HG03469 (cell line): ENCODE measurements around the gene LRGUK.
"Not testable (repeated sequence)": the region's sequence is repeated elsewhere in the genome, so short reads cannot be mapped to it uniquely, and the experiment has no call there.

Experiments used
- ATAC-seq: cut with Tn5 transposase; IDR thresholded peaks from one replicate; pipeline ENCODE4 v1.9.1; 2021; ENCODE audit warnings: mild to moderate bottlenecking, moderate library complexity, moderate number of reproducible peaks; ENCODE audit not compliant: unreplicated experiment

LRGUK gene, protein sequence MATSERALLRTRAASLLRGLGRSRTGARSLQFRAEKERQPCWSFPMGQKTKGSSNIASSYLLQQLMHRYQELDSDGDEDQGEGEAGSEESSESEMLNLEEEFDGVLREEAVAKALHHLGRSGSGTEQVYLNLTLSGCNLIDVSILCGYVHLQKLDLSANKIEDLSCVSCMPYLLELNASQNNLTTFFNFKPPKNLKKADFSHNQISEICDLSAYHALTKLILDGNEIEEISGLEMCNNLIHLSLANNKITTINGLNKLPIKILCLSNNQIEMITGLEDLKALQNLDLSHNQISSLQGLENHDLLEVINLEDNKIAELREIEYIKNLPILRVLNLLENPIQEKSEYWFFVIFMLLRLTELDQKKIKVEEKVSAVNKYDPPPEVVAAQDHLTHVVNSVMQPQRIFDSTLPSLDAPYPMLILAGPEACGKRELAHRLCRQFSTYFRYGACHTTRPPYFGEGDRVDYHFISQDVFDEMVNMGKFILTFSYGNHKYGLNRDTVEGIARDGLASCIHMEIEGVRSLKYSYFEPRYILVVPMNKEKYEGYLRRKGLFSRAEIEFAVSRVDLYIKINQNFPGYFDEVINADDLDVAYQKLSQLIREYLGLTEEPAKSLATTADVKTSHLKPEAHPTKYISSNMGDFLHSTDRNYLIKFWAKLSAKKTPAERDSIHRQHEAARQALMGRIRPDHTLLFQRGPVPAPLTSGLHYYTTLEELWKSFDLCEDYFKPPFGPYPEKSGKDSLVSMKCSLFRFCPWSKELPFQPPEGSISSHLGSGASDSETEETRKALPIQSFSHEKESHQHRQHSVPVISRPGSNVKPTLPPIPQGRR

DNA sequence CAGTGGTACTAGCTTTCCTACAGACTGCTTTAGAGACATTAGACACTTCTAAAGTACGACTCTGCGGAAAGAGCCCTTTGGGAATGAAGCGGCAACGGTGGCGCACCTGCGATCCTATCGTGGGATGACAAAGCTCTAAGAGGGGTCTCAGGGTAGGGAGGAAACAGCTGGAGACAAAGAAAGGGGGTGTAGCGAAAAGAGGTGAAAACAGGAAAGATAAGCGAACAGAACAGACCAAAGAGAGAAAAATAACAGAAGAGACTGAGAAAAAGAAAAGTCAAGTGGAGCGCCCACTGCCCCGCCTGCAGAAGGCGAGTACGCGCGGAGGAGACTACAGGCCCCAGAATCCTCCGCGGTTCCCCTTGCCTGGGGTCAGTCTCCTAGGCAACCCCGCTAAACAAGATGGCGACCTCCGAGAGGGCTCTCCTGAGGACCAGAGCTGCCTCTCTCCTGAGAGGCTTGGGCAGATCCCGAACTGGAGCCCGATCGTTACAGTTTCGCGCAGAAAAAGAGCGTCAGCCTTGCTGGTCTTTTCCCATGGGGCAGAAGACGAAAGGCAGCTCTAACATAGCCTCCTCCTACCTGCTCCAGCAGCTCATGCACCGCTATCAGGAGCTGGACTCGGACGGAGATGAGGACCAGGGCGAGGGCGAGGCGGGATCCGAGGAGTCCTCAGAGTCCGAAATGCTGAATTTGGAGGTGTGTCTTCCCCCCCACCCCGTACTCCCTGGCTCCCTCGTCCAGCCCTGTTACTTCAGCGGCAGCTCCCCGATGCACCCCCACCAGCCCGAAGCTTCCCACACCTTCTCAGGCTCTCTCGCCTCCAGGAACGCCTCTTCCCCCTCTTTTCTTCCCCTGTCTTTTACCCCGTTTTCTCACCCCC is at the start of gene LRGUK:
Gene LRGUK, plus strand, starts transcription at position 375 of the 883 bp plus-strand sequence. Its CDS starts 28 bp downstream, at position 403.
- peak; percentile 100 for ATAC-seq

DNA sequence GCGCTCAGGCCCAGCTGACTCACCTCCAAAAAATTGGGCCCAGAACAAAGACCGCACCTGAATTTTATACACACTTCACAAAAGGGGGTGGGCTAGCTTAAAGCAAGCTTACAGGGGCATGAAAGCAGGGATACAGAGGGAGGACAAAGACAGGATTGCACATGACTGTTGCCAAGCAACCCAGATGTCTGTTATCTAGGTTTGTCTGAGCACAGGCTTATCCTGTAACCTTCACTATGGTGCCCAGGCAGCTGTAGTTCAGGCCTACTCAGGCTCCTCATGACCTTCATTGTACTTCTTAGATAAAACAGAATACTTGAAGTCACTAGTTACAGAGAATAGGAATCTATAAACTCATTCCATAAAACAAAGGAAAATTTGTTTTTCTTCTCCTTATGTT is 49.6 kb upstream of the LRGUK start:
- ATAC-seq, result not testable (repeated sequence)

DNA sequence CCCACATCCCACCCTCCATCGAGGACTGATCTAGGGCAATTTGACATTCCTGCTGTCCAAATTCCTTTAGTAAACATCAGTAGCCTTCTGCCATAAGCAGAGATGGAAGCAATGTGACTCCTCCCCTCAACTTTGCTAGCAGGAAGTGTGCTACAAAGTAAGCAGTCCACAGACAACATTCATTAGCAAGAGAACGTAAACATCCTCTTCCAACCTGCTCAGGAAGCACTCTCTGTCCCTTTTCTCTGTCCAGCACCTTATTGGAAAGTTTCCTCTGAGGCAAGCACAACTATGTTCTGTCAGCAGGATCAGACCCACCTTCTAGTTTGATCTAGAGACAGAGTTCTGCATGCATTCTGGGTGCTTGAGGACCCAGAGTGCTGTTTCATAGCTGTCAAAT is 48.1 kb upstream of the LRGUK start:
- no peak for ATAC-seq

DNA sequence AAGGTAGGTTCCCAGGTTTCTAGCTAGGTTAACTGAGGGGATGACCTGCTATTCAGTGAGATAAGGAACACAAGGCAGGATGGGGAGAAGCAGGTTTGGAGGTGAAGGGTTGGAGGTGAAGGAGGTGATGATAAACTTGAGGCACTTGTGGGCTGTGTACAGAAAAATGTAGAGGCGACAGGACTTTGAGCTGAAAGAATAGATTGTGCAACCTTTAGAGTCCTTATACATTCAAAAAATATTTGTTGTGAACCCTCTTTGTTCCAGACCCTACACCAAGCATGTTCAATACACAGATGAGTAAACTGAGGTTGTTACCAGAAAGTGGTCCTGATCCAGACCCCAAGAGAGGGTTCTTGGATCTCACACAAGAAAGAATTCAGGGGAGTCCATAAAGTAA is 45.4 kb upstream of the LRGUK start:
- ATAC-seq, result no peak

DNA sequence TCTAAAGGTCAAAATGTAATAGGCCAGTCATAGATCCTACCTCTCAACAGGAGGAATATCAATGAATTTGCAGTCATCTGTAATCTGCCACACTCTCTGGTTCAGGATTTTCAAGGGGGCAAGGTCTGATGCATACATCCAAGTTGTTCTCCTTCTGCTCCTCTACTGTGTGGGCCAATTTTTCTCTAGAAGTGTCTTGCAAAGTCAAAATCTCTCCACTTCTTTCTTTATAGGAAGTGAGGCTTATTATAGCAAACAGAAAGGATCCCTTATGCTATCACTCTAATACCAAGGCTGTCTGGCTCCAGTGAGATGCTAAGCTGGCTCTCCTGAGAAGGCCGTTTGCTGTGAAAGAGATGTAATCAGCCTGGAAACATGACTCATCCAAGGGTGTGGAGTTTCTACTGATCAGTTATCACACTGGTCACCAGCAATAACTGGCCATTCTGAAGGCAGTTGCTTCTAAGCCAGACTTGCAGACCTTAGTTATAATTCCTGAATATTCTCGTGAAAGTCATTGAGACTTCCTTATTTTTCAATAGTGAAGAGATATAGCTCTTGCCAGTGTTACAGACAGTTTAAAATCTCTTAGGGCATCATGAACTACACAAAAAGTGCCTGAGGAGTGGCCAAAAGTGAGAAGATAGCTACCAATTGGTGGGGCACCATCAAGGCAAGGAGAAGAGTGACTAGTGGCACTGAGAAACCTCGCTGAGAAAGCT is 43.2 kb upstream of the LRGUK start:
- ATAC-seq, result no peak

DNA sequence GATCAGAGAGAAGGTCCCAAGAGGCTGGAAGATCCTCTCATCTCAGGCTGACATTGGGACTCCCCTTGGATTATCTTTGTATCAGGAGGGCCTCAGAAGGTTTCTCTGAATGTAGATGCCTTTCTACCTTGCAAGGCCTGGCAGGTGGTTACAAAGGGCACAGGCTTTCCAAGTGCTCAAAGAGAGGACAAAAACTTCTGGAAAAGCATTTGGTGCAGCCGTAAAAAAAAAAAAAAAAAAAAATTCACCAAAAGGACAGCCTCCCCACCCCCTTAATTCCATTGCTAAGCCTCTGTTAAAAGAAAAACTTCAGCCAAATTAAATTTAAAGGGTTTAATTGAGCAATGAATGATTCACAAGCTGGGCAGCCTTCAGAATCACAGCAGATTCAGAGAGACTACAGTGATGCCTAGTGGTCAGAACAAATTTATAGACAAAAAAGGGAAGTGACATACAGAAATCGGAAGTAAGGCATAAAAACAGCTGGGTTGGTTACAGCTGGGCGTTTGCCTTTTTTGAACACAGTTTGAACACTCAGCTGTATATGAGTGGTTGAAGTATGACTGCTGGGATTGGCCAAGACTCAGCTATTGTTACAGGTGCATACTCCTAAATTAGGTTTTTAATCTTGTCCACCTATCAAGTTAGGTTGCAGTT is 42.5 kb upstream of the LRGUK start:
- peak; percentile 80 for ATAC-seq

DNA sequence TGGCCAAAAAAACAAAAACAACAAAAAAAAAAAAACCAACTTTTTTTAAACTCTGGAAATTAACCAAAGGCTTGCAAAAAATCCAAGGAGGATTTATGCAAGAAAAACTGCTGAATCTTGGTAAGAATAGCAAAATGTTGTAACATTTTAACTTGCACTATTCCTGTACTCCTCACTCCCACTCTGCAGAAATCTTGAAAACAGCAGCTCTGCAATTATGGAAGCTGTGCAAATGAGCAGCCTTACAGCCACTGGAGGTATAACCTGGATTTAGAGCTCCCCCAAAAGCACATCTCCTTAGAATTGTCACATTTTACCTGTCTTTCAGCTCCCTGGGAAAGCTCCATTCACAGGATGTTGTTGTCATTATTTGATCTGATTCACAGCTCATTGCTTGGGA is 41.8 kb upstream of the LRGUK start:
- no peak for ATAC-seq

DNA sequence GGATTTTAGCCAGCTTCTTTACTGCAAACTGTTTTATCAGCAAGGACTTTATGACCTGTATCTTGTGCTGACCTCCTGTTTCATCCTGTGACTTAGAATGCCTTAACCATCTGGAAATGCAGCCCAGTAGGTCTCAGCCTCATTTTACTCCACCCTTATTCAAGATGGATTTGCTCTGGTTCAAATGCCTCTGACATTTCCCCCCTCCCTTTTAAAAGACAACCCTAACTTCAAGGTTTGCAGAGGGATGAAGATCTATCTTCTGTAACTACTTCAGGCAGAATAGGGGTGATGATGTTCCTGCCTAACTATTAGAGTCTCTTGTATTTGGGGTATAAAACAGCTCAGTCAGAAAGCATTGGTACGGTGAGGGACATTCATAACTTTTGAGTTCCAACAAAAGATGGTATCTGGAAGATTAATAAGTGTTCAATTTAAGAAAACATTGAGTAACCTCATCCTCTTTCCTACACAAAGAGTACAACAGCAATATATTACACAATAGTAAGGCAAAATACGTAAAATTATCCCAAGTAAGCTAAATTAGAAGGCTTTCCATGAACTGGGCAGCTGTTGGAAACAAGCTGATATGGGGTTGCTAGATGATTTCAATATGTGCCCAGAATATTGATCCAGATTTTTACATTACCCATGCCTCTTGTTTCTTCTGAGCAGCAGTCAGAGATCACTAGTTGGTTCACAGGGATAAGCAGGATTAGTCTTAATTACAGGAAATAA is 40.0 kb upstream of the LRGUK start:
- ATAC-seq, result no peak

DNA sequence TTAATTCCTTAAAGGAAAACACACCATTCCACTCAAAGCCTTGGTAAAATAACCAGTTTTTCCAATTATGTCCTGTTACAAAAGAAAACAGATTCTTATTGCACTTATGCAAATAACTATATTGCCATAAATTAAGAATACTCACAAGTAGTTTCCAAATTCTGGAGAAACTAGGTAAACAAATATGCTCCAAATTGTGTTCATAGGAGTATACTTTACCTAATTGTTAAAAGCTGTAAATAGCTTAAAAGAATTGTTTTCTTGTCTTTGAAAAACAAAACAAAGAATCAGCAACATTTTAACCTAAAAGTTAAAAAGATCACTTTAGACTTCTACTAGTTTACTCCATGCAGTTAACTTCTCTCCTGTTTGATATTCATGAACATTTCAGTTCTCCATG is 38.9 kb upstream of the LRGUK start:
- ATAC-seq, result no peak

DNA sequence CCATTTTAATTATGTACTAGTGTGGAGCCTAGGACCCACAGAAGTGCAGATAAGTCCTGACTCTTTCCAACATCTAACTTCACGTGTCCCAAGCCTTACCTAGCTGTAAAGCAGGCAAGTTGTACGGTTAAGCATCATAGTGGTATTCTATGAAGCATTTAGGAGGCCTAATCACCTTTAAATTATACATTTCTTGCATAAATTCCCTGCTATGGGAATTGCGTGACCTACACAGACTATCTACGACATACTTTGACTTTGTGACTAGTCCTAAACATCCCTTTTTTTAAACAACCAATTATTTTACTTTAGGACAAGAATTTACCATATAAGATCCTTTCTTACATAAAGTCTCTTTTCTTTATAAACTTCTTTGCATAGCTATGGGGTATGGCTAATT is 37.7 kb upstream of the LRGUK start:
- no peak for ATAC-seq

DNA sequence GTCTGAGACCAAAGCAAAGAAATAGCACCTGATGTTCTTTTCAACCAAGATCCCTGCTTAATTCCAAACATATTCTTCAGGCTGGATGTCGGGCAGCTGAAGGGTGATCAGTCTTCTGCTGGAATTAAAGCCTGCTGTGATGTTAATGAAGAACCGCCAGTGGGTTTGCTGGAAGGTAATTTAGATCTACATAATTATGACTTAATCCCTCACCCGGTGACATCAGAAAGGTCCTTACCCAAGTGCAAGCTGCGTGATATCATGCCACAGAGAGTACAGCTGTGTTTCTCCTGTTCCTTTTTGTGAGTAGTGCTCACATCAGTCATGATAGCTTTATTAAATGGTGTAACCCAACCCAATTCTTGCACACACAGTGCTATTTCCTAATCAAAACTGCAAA is 29.1 kb upstream of the LRGUK start:
- no peak for ATAC-seq

DNA sequence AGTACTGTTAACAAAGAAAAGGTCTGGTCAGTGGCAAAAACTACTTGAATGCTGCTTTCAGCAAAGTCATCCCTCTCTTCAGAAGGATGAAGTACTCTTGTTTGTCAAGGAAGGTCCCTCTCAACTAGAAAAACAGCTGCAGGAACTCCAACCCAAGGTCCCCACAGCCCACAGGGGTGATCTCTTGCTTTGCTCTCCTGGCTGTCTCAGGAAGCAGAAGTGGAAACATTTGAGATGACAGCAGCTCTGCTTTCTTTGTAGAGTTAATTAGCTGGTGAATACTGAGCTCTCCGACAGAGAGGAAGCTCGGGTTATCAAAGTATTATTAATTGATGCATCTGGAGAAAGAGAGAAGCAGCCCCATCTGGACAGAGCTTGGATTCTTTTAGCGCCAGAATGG is 25.4 kb upstream of the LRGUK start:
- ATAC-seq, result no peak

DNA sequence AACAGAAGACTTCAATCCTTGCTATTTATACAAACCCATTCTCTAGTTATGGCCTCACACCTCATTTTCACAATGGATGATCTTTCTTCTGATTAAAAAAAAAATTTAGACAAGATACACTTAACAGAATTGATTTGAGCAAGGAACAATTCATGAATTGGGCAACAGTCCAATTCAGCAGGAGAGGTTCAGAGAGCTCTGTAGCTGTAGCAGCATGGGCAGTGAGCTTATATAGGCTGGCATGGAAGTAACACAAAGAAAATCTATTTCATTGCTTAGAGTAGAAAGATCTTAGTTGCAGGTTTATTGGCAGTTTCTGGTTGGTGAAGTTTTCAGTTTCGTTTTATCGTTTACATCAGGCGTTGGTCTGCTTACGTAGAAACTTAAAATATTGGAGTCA is 23.0 kb upstream of the LRGUK start:
- no peak for ATAC-seq

DNA sequence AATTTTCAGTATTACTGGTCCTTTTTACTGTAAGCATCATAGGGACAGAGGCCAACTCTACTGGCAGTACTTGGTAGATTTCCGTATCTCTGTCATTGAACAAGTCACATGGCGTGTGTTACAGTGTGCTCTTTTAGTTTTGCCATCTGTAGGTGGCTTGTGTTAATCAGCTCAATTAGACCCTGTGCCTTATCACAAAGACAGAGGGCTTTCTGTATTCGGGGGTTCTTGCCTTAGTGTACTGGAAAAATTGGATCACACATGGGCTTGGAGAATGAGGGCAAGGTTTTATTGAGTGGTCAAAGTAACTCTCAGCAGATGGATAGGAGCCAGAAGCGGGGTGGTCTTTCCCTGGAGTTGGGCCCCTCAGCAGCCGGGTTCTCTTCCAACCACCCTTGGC is 21.3 kb upstream of the LRGUK start:
- ATAC-seq, result no peak

DNA sequence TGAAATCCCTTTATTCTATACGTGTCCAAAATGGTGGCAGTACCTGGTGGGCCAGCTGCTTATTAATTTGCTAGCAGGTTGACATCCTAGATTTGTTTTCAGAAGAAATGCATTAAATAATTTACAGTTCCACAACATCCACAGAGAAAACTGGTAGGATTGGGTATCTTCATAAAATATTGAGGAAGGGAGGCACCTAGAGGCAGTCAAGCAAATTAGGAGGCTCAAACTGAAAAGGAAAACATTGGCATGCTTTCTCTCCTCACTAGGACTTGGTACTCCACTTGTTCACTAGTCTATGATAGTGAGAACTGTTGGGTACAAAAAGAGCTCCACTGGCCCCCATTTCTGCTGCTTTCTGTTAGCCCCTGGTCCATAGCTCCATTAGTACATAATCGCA is 18.3 kb upstream of the LRGUK start:
- ATAC-seq, result no peak

DNA sequence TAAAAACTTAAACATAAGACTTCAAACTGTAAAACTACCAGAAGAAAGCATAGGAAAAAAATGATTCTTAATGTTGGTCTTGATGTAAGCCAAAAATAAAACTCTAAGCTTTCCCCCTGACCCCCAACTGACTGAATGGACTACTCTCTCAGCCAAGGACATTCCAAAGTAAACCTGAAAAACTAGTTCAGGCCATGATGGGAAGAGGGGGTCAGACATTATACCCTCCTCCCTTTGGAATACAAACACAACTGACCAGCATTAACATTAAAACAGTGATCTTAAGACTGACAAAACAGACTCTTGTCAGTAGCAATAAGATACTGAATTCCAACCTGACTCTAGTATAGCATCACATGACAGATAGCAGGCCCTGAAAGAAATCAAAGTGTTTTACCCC is 13.5 kb upstream of the LRGUK start:
- no peak for ATAC-seq

DNA sequence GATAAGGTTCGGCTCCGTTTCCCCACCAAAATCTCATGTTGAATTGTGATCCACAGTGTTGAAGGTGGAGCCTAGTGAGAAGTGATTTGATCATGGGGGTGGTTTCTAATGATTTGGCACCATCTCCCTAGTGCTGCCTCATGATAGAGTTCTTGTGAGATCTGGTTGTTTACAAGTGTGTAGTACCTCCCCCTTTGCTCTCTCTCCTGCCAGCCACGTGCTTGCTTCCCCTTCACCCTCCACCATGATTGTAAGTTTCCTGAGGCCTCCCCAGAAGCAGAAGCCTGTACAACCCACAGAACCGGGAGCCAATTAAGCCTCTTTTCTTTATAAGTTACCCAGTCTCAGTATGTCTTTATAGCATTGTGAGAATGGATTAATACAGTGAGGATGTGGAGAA is 12.1 kb upstream of the LRGUK start:
- no peak for ATAC-seq

DNA sequence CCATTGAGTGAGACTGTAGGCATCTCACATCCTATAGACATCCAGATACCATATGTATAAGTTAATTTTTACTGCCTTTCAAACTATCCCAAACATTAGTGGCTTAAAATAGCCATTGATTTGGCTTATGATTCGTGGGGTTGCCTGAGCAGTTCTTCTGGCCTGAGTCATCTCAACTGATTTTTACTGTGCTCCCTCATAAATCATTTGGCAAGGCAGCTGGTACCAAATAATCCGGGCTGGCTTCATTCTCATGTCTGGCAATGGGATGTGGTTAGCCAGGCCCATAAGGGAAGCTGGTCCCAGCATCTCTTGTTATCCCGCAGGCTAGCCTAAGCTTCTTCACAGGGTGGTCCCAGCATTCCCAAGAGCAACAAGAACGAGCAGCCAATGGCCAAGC is 6.7 kb upstream of the LRGUK start:
- no peak for ATAC-seq

DNA sequence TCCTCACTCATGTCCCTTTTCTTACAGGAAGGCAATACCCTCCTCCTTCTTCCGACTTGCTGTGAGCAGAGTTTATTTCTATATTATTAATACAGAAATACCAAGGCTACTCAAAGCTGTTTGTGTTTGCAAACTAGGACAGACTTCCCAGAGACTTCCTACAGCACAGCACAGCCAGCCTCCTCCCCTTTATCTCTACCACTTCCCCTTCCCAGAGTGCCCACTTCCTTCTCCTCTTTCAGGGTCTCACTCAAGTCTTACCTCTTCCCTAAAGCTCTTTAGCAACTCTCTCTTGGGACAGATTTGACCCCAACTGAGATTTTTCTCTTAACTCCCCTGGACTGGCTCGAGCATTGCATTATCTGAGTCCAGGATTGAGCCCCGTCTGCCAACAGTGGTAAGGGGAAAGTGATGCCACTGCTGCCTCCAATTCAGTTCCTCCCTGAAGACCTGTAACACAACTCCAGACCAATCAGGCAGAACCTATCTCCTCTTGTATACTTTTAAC is 5.5 kb upstream of the LRGUK start:
- no peak for ATAC-seq
